D721Med (cell line): Measurements from ENCODE around the gene LAMB4.
A peak's percentile ranks its signal among the peaks of the same experiment; 100 is the strongest.

Source experiments
- DNase-seq: peaks from one replicate; pipeline ENCODE4 v3.0.0; 2011; ENCODE audit warnings: low spot score; ENCODE audit not compliant: insufficient read length
- FAIRE-seq: peaks from 2 replicates; lab custom pipeline; 2011; peaks lifted over from hg19 to GRCh38; lab: Jason Lieb, UNC
- CTCF ChIP-seq: IDR thresholded peaks from 2 replicates; pipeline ENCODE4 v1.5.1; 2012; ENCODE audit warnings: mild to moderate bottlenecking, control low read depth; ENCODE audit not compliant: insufficient read depth; ENCODE audit errors: missing control alignments

The LAMB4 gene

GRCh38 chr7:108007261-108007660 lies 122.9 kb downstream of the LAMB4 start:
- no peak for TF ChIP-seq CTCF
- FAIRE-seq: no peak

GRCh38 chr7:108004220-108005142 lies 125.7 kb downstream of the LAMB4 start:
- no peak for FAIRE-seq
- no peak for DNase-seq
- no peak for TF ChIP-seq CTCF

More at GRCh38 chr7:108007261-108007660, 122.9 kb downstream of the LAMB4 start:
- DNase-seq: no peak

GRCh38 chr7:108003599-108003935 lies 126.6 kb downstream of the LAMB4 start:
- FAIRE-seq (no peak), DNase-seq (no peak)
- no peak for TF ChIP-seq CTCF

- no peak for FAIRE-seq
- no peak for TF ChIP-seq CTCF
- DNase-seq: peak; percentile 67
These were observed 127.2 kb downstream of the LAMB4 start, which contains the start of gene LAMB1 for GRCh38 chr7:108002726-108003598. LAMB1 (minus strand) TSS chr7:108003161; CDS start chr7:108002885, 276 bp downstream.

- FAIRE-seq (no peak), DNase-seq (no peak)
- no peak for TF ChIP-seq CTCF
These were observed 128.1 kb downstream of the LAMB4 start for GRCh38 chr7:108001764-108002725.
